ENCODE results near the gene POU3F1.

GRCh38 chr1:38025664-38026063 lies 20.9 kb downstream of the POU3F1 start:
- no peak for TF ChIP-seq CTCF (IDR thresholded peaks at IDR 0.05)
- no peak for TF ChIP-seq POLR2A (IDR thresholded peaks at IDR 0.05)

All from adrenal gland (tissue), 5 donors.